KBM-7 (cell line): ENCODE measurements around the gene VASP.
"Not testable (repeated sequence)": the region's sequence is repeated elsewhere in the genome, so short reads cannot be mapped to it uniquely, and the experiment has no call there.

Source experiments
- DNase-seq: peaks from one replicate; pipeline ENCODE4 v3.0.0-alpha.2; 2015
- in situ Hi-C: fragments of 300-500 bp; cut with MboI; formaldehyde crosslinking; loops from 2 replicates; pipeline ENCODE4 v1.14.3; 2020; ENCODE audit warnings: low sequenced_read_pairs, low pct_unique_long_range_greater_than_20kb, mixed read lengths

Gene VASP

GRCh38 chr19:45508861-45509691 is 1.8 kb downstream of the VASP start:
- DNase-seq, result peak; percentile 80
- in situ Hi-C loops, result no loop called here

DNA sequence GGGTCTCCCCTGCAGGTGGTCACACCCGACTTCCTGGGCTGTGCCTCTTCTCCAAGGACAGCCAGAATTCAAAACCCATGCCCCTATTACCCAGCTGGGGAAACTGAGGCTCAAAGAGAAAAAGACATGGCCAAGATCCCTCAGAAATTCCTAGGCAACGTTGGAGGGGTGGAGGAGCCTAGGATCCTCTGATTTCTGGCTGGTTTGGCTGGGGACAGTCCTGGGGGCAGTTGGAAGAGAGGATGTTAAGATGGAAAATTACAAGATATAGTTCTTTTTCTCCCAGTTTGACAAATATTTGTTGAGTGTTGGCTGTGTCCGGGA is 2.4 kb downstream of the VASP start:
- in situ Hi-C loops, result no loop called here
- DNase-seq, result no peak

- in situ Hi-C loops, result not testable (repeated sequence)
Observed at GRCh38 chr19:45510352-45510751, 3.1 kb downstream of the VASP start.

GRCh38 chr19:45511074-45511473 is 3.8 kb downstream of the VASP start:
- in situ Hi-C loops, result no loop called here
- DNase-seq, result no peak

More at GRCh38 chr19:45510352-45510751, 3.1 kb downstream of the VASP start:
- DNase-seq, result not testable (repeated sequence)

- no peak for DNase-seq
- in situ Hi-C loops, result no loop called here
Observed at GRCh38 chr19:45512881-45513483, 5.7 kb downstream of the VASP start.

DNA sequence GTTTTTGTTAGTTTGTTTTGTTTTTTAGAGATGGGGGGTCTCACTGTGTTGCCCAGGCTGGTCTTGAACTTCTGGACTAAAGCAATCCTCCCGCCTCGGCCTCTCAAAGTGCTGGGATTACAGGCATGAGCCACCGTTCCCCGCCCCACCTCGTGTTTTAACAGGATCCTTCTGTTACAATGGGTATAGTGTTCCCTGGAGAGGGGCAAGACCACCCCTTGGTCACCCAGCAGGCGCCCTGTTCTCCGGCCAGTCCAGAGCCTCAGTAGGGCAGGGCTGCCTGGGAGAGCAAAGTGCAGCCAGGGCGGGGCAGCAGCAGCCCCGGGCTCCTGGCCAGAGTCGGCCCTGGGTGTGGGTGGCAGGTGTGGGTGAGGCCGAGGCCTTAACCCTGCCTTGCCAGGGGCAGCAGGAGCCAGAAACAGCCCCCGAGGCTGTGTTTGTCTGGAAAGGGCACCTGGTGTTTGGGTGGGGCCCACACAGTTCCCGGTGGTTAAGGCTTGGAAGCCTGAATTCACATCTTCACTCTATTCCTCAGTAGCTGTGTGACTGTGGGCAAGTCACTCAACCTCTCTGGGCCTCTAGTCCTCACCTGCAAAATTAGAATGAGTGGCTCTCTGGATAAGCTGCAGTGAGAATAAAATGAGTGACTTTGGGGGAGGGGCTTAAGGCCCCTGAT is 7.2 kb downstream of the VASP start:
- no peak for DNase-seq
- in situ Hi-C loops, result no loop called here

- in situ Hi-C loops, result no loop called here
- peak; percentile 95 for DNase-seq
Observed at GRCh38 chr19:45515081-45515624, 7.9 kb downstream of the VASP start.

- DNase-seq, result no peak
Observed at GRCh38 chr19:45515807-45516401, 8.6 kb downstream of the VASP start.

DNA sequence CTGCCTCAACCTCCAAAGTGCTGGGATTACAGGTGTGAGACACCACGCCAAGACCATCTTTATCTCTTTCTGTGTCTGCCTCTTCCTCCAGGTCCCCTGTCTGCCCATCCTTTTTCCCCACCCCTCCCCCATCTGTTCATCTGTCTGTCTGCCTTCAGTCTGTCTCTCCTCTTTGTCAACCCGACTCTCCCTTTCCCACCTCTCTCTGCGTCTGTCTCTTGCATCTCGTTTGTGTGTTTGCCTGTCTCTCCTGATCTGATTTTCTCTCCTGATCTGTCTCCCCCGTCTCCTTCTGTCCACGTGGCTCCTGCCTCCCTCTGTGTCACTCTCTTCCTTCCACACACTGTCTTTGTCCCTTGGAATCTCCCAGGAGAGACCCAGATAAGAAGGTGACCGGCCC is 10.0 kb downstream of the VASP start:
- DNase-seq, result no peak
- in situ Hi-C loops, result no loop called here

More at GRCh38 chr19:45515807-45516401, 8.6 kb downstream of the VASP start:
- in situ Hi-C loops, result no loop called here

DNA sequence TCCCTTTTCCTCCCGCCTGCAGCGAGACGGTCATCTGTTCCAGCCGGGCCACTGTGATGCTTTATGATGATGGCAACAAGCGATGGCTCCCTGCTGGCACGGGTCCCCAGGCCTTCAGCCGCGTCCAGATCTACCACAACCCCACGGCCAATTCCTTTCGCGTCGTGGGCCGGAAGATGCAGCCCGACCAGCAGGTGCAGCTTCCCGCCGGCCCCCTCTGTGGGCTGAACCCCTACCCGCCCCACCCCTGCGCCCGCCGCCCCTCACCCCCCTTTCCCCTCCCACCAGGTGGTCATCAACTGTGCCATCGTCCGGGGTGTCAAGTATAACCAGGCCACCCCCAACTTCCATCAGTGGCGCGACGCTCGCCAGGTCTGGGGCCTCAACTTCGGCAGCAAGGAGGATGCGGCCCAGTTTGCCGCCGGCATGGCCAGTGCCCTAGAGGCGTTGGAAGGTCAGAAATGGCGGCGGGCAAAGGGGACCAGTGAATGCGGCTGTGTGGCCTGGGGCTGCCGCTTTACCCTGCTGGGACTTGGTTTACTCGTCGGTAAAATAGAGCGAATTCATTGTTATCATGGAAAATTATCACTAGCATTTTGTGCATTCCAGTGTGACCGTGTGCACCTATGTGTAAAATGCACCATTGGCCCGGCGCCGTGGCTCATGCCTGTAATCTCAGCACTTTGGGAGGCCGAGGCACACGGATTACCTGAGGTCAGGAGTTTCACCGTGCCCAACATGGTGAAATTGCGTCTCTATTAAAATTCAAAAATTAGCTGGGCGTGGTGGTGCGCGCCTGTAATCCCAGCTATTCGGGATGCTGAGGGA is 10.6 kb downstream of the VASP start:
- in situ Hi-C loops, result no loop called here
- no peak for DNase-seq

DNA sequence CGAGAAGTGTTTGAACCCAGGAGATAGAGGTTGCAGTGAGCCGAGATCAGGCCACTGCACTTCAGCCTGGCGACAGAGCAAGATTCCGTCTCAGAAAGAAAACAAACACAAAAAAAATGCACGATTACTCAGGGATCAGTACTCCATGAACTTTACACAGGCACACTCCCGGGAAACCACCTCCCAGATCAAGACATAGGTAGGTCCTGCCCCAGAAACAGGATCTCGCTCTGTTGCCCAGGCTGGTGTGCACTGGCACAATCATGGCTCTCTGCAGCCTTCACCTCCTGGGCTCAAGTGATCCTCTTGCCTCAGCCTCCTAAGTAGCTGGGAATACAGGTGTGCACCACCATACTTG is 11.2 kb downstream of the VASP start:
- in situ Hi-C loops, result no loop called here
- DNase-seq, result no peak

DNA sequence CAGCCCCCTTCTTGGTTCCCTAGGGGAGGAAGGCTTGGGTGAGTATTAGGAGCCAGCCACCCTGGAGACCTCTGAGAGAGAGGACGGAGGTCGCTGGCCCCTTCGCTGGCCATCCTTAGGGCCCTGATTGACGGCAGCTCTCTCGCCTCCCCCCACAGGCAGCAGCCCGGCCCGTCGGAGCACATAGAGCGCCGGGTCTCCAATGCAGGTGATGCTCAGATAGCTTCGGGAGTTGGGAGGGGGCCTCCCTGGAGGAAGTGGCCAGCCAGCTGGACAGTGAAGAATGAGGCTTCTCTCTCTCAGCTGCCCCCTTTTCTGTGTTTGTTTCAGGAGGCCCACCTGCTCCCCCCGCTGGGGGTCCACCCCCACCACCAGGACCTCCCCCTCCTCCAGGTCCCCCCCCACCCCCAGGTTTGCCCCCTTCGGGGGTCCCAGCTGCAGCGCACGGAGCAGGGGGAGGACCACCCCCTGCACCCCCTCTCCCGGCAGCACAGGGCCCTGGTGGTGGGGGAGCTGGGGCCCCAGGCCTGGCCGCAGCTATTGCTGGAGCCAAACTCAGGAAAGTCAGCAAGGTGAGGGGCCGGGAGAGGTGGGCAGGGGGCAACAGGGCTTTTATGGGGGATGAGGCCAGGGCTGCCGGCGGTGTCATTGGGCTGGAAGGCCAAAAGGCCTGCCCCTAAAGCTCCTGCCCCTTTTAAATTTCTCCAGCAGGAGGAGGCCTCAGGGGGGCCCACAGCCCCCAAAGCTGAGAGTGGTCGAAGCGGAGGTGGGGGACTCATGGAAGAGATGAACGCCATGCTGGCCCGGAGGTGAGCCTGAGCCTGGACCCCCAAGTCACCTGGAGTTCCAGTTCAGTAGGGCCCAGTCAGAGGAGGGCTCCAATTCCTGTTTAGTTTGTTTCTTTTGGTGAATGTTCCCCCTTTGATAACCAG is 15.0 kb downstream of the VASP start:
- in situ Hi-C loops, result no loop called here
- no peak for DNase-seq

GRCh38 chr19:45523642-45524256 is 16.5 kb downstream of the VASP start:
- in situ Hi-C loops, result no loop called here
- DNase-seq, result peak; percentile 96

DNA sequence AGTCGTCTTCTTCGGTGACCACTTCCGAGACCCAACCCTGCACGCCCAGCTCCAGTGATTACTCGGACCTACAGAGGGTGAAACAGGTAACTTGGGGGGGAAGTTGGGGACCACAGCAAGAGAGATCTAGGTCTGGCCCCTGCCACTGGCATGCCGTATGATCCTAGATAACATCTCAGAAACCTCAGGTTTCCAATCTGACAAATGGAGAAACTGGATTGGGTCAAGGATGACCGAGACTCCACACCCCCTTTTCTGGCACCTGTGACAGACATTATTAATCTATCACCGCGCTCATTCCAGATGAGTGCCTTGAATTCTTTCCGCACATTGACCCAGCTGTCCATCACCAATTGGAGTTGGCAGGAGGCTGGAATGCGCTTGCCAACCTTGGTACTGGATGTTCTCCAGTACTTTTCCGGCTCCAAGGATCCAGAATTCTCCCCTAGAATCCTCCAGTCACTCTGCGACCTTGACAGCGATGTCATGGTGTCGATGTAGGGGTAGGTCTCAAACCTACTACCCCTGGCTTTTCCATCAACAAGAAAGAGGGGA is 17.4 kb downstream of the VASP start:
- in situ Hi-C loops, result no loop called here
- DNase-seq, result no peak

DNA sequence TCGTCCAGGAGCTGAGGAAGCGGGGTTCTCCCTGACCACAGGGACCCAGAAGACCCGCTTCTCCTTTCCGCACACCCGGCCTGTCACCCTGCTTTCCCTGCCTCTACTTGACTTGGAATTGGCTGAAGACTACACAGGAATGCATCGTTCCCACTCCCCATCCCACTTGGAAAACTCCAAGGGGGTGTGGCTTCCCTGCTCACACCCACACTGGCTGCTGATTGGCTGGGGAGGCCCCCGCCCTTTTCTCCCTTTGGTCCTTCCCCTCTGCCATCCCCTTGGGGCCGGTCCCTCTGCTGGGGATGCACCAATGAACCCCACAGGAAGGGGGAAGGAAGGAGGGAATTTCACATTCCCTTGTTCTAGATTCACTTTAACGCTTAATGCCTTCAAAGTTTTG is 18.9 kb downstream of the VASP start:
- peak; percentile 53 for DNase-seq
- in situ Hi-C loops, result no loop called here

DNA sequence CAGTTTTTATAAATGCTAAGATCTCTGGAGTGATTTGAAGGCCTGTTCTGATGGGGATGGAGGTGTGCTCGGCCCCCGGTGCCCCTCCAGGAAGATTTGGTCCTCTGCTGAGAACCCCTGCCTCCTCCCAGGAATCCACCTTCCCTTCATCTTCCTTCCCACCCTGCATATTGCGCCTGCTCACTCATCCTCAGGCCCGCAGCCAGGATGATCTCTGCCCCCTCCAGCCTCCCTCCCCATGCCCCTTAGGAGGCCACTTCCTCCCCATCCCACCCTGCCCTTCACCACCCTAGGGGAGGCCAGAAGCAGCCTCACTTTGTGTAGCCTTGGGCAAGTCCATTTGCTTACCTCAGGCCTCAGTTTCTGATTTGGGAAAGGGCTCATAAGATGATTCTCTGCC is 19.7 kb downstream of the VASP start:
- in situ Hi-C loops, result no loop called here
- DNase-seq, result no peak

GRCh38 chr19:45527731-45528130 is 20.5 kb downstream of the VASP start:
- in situ Hi-C loops, result no loop called here
- DNase-seq, result no peak
